ENCODE data around the gene BCL2. TPM values are rescaled to one million over a fixed set of nuclear protein-coding genes. Genes with fewer than 3 reads are reported as not detected.

BCL2 gene
- polyA plus RNA-seq, 1 of the 3 experiments (the other 2 are of a cell fraction): 1.5 TPM

DNA sequence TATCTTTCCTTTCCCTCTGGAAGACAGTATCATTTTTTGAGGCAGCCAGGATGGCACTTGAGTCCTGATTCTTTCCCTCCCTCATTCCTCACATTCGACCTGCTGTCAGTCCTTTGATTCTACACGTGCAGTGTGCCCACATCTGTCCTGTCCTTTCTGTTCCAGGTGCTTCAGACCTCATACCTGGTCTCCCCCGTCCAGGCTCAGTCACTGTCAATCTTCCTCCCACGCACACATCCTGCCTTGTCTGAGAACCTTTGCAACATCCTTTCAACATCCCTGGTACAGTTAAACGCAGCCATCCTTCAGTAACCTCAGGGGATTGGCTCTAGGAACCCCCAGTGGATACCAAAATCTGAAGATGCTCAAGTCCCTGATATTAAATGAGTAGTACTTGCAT, 10.1 kb downstream of the BCL2 start:
- Histone ChIP-seq H2AFZ (ENCODE audit: low read depth) (no peak overlapping the region), H3K36me3 (replicated peaks in 1 of 2; ENCODE audit: control insufficient read depth in 1 of 2, insufficient read depth in 2 of 2, low read length in 1 of 2) (no peaks in the 10 kb centered on the region), H3F3A (replicated peaks; ENCODE audit: insufficient read depth) (no peaks in the 10 kb centered on the region), H3K4me2 (no peak overlapping the region), H4K20me1 (ENCODE audit: insufficient read depth) (no peaks in the 10 kb centered on the region), H3K27me3 (ENCODE audit: insufficient read depth) (no peaks in the 10 kb centered on the region), H3K79me2 (ENCODE audit: insufficient read depth) (no peaks in the 10 kb centered on the region), H3K4me1 (ENCODE audit: control insufficient read depth in 1 of 2, insufficient read depth in 2 of 2, low read depth in 1 of 2, low read length in 1 of 2) (peaks cover 0 to 29% of the 10 kb centered on the region in 2 experiments; a peak in 2 of 4 replicates), H3K27ac (ENCODE audit: low read depth in 2 of 2, low read length in 1 of 2) (no peak overlapping the region), H3K4me3 (ENCODE audit: low read depth in 2 of 2, low read length in 1 of 2) (no peak overlapping the region), H3K9ac (no peak overlapping the region), H3K9me2 (no peaks in the 10 kb centered on the region), H3K9me3 (no peaks in the 10 kb centered on the region)
- no peak for DNase-seq
- POLR2A ChIA-PET: no interaction called here
- CTCF ChIA-PET: interaction anchor here (6.1 kb wide), 1 partner anchor 9 kb away, joined by 46 read pairs; the partner anchor contains the start of gene BCL2
- 84% methylated on average over 5 of the region's 5 CpGs for WGBS (ENCODE audit: low lambda C conversion rate)
- TF ChIP-seq, protein P1, sequence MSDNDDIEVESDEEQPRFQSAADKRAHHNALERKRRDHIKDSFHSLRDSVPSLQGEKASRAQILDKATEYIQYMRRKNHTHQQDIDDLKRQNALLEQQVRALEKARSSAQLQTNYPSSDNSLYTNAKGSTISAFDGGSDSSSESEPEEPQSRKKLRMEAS (IDR thresholded peaks at IDR 0.05; ENCODE audit: low read depth): no peak
- no peak for TF ChIP-seq MEF2A (IDR thresholded peaks at IDR 0.05; ENCODE audit: borderline replicate concordance, low read depth)
- TF ChIP-seq RAD21 (IDR thresholded peaks at IDR 0.05; ENCODE audit: low read length): no peak
- TF ChIP-seq GATA2 (CRISPR knock-in tag; IDR thresholded peaks at IDR 0.05): no peak
- no peak for TF ChIP-seq TCF12 (IDR thresholded peaks at IDR 0.05)
- no peak for TF ChIP-seq MXI1 (IDR thresholded peaks at IDR 0.05; ENCODE audit: low read depth, low read length)
- TF ChIP-seq SMC3 (IDR thresholded peaks at IDR 0.05; ENCODE audit: low read depth, low read length): no peak
- TF ChIP-seq GABPA (IDR thresholded peaks at IDR 0.05; ENCODE audit: low read depth): no peak
- no peak for TF ChIP-seq FOXM1 (IDR thresholded peaks at IDR 0.05; ENCODE audit: low read depth)
- TF ChIP-seq, protein P2, sequence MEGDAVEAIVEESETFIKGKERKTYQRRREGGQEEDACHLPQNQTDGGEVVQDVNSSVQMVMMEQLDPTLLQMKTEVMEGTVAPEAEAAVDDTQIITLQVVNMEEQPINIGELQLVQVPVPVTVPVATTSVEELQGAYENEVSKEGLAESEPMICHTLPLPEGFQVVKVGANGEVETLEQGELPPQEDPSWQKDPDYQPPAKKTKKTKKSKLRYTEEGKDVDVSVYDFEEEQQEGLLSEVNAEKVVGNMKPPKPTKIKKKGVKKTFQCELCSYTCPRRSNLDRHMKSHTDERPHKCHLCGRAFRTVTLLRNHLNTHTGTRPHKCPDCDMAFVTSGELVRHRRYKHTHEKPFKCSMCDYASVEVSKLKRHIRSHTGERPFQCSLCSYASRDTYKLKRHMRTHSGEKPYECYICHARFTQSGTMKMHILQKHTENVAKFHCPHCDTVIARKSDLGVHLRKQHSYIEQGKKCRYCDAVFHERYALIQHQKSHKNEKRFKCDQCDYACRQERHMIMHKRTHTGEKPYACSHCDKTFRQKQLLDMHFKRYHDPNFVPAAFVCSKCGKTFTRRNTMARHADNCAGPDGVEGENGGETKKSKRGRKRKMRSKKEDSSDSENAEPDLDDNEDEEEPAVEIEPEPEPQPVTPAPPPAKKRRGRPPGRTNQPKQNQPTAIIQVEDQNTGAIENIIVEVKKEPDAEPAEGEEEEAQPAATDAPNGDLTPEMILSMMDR (IDR thresholded peaks at IDR 0.05): no peak
- no peak for TF ChIP-seq JUND (IDR thresholded peaks at IDR 0.05)
- no peak for TF ChIP-seq RXRA (IDR thresholded peaks at IDR 0.05; ENCODE audit: borderline replicate concordance, low read depth)
- TF ChIP-seq RCOR1 (IDR thresholded peaks at IDR 0.05; ENCODE audit: low read length): no peak
- no peak for TF ChIP-seq USF1 (IDR thresholded peaks at IDR 0.05; ENCODE audit: borderline replicate concordance, low read depth)
- TF ChIP-seq RFX5 (IDR thresholded peaks at IDR 0.05; ENCODE audit: low read length): no peak
- TF ChIP-seq POLR2AphosphoS5 (IDR thresholded peaks at IDR 0.05; ENCODE audit: low read depth, low read length): no peak
- no peak for TF ChIP-seq TEAD4 (IDR thresholded peaks at IDR 0.05; ENCODE audit: borderline replicate concordance, insufficient read depth)
- TF ChIP-seq IRF3 (IDR thresholded peaks at IDR 0.05; ENCODE audit: low read depth, low read length): no peak
- TF ChIP-seq USF2 (IDR thresholded peaks at IDR 0.05; ENCODE audit: borderline replicate concordance, low read depth, low read length): no peak

All from SK-N-SH (cell line).